Ascending aorta (tissue), 2 donors: Measurements from ENCODE around the gene FBXW11. TPM values are rescaled to one million over a fixed set of nuclear protein-coding genes. Genes with fewer than 3 reads are reported as not detected.
"Not testable (repeated sequence)": the region's sequence is repeated elsewhere in the genome, so short reads cannot be mapped to it uniquely, and the experiment has no call there.

Experiments used
- DNase-seq, 2 donors: peaks; one replicate each; pipeline ENCODE4 v3.0.0-alpha.2; 2019; ENCODE audit warnings: low spot score in 2 of 2
- H3K27ac ChIP-seq, 2 donors: fragments of 200-600 bp; sonication (generic); one replicate each; pipeline ENCODE4 v1.5.1; 2016 to 2017; ENCODE audit warnings: mild to moderate bottlenecking in 1 of 2
- H3K27me3 ChIP-seq: fragments of 200-600 bp; sonication (generic); one replicate; pipeline ENCODE4 v1.5.1; 2017
- H3K36me3 ChIP-seq, 2 donors: fragments of 200-600 bp; sonication (generic); one replicate each; pipeline ENCODE4 v1.5.1; 2016
- H3K4me1 ChIP-seq, 2 donors: fragments of 200-600 bp; sonication (generic); one replicate each; pipeline ENCODE4 v1.5.1; 2016 to 2017; ENCODE audit warnings: mild to moderate bottlenecking in 1 of 2
- H3K4me3 ChIP-seq, 2 donors: fragments of 200-600 bp; sonication (generic); one replicate each; pipeline ENCODE4 v1.5.1; 2016 to 2017; ENCODE audit warnings: mild to moderate bottlenecking in 1 of 2
- H3K9me3 ChIP-seq, 2 donors: fragments of 200-600 bp; sonication (generic); one replicate each; pipeline ENCODE4 v1.5.1; 2016
- CTCF ChIP-seq, 3 experiments: fragments of 200-600 bp in 2 of 3; fragments of 450-650 bp in 1 of 3; sonication (generic) in 2 of 3; IDR thresholded peaks; one replicate each; pipeline ENCODE4 v1.5.1; 2016 to 2019; ENCODE audit warnings: antibody characterized with exemption in 3 of 3, mild to moderate bottlenecking in 1 of 3, moderate library complexity in 1 of 3
- intact Hi-C: fragments of 100-400 bp; cut with DNase I; formaldehyde crosslinking; loops from one replicate; pipeline ENCODE4 v1.15.1; 2023
- total RNA-seq: library from RNA; depleted of rRNA; stranded (reverse); fragments of >200 nt; gene quantifications from one replicate; pipeline ENCODE4 v1.1.0, GENCODE V29; 2016

The FBXW11 gene
- total RNA-seq, 1 donor from 2014 or later, result 34.6 TPM

GRCh38 chr5:171891595-171891994 is 114.8 kb downstream of the FBXW11 start:
- Histone ChIP-seq H3K36me3 (peaks cover 4 to 22% of the 10 kb centered on the region in 2 donors), H3K27me3 (no peaks in the 10 kb centered on the region), H3K9me3 (no peaks in the 10 kb centered on the region), H3K4me3 (no peak overlapping the region), H3K4me1 (no peaks in the 10 kb centered on the region), H3K27ac (no peak overlapping the region)
- intact Hi-C loops, result no loop called here
- no peak for TF ChIP-seq CTCF (IDR thresholded peaks at IDR 0.05)
- DNase-seq, result no peak

DNA sequence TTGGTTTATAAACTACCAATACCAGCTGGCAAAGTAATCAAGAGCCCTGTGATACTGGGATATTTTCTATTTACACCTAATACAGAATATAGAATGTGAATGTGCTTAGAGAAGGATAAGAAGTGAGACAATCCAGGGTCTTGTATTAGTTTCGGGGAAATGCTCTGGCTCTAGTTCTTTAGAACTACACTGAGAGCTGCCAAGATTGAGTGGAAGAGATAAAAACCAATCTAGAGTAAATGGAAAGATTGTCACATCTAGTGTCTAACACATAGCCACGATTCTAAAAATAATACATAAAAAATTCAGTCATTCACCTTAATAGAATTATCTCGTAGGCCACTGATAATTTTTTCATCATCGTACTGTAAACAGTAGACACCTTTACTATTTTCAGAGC is 115.3 kb downstream of the FBXW11 start:
- Histone ChIP-seq H3K4me1 (no peaks in the 10 kb centered on the region), H3K36me3 (peaks cover 4 to 23% of the 10 kb centered on the region in 2 donors), H3K27ac (no peak overlapping the region), H3K4me3 (no peak overlapping the region), H3K9me3 (no peaks in the 10 kb centered on the region), H3K27me3 (no peaks in the 10 kb centered on the region)
- no peak for DNase-seq
- intact Hi-C loops, result no loop called here
- no peak for TF ChIP-seq CTCF (IDR thresholded peaks at IDR 0.05)

GRCh38 chr5:171888051-171888481 is 118.4 kb downstream of the FBXW11 start:
- H3K4me1 ChIP-seq, result no peaks in the 10 kb centered on the region
- no peak overlapping the region for H3K4me3 ChIP-seq
- no peak overlapping the region for H3K27ac ChIP-seq
- no peaks in the 10 kb centered on the region for H3K27me3 ChIP-seq
- H3K9me3 ChIP-seq, result no peaks in the 10 kb centered on the region
- intact Hi-C loops, result no loop called here
- peaks cover 4 to 30% of the 10 kb centered on the region in 2 donors for H3K36me3 ChIP-seq
- no peak for TF ChIP-seq CTCF (IDR thresholded peaks at IDR 0.05)
- no peak for DNase-seq

- not testable (repeated sequence) for DNase-seq
These were observed 120.4 kb downstream of the FBXW11 start for GRCh38 chr5:171886037-171886436.

DNA sequence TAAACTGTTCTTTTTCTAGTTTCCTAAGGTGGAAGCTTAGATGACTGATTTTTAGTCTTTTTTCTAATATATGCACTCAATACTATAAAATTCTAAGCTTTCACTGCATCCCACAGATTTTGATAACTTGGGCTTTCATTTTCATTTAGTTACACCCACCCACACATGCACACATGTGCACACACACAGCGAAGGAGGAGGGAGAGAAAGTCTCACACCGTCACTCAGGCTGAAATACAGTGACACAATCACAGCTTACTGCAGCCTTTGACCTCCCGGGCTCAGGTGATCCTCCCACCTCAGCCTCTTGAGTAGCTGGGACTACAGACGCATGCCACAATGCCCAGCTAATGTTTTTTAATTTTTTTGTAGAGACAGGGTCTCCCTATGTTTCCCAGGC is 124.3 kb downstream of the FBXW11 start:
- TF ChIP-seq CTCF (IDR thresholded peaks at IDR 0.05), result no peak
- no peak overlapping the region for H3K4me3 ChIP-seq
- DNase-seq, result no peak
- H3K27ac ChIP-seq, result no peak overlapping the region
- H3K9me3 ChIP-seq, result no peaks in the 10 kb centered on the region
- intact Hi-C loops, result no loop called here
- H3K36me3 ChIP-seq, result peaks cover 3 to 22% of the 10 kb centered on the region in 2 donors
- H3K27me3 ChIP-seq, result no peaks in the 10 kb centered on the region
- H3K4me1 ChIP-seq, result no peaks in the 10 kb centered on the region

More at GRCh38 chr5:171886037-171886436, 120.4 kb downstream of the FBXW11 start:
- intact Hi-C loops, H3K9me3 ChIP-seq, H3K27me3 ChIP-seq, H3K4me3 ChIP-seq, H3K4me1 ChIP-seq, H3K27ac ChIP-seq: not testable (repeated sequence)
- peaks cover 7 to 30% of the 10 kb centered on the region in 2 donors for H3K36me3 ChIP-seq

- TF ChIP-seq CTCF (IDR thresholded peaks at IDR 0.05), result no peak
- intact Hi-C loops, result no loop called here
- Histone ChIP-seq H3K4me3 (no peak overlapping the region), H3K27ac (no peak overlapping the region), H3K36me3 (peaks cover 26 to 59% of the 10 kb centered on the region in 2 donors), H3K27me3 (no peaks in the 10 kb centered on the region), H3K4me1 (no peaks in the 10 kb centered on the region), H3K9me3 (no peaks in the 10 kb centered on the region)
- no peak for DNase-seq
These were observed 132.2 kb downstream of the FBXW11 start for GRCh38 chr5:171874234-171874633.
